ENCODE measurements around the gene SYT4.

- TF ChIP-seq, protein P1, sequence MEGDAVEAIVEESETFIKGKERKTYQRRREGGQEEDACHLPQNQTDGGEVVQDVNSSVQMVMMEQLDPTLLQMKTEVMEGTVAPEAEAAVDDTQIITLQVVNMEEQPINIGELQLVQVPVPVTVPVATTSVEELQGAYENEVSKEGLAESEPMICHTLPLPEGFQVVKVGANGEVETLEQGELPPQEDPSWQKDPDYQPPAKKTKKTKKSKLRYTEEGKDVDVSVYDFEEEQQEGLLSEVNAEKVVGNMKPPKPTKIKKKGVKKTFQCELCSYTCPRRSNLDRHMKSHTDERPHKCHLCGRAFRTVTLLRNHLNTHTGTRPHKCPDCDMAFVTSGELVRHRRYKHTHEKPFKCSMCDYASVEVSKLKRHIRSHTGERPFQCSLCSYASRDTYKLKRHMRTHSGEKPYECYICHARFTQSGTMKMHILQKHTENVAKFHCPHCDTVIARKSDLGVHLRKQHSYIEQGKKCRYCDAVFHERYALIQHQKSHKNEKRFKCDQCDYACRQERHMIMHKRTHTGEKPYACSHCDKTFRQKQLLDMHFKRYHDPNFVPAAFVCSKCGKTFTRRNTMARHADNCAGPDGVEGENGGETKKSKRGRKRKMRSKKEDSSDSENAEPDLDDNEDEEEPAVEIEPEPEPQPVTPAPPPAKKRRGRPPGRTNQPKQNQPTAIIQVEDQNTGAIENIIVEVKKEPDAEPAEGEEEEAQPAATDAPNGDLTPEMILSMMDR (conservative IDR thresholded peaks at IDR 0.05; ENCODE audit: low read length), result no peak
- TF ChIP-seq EZH2phosphoT487 (IDR thresholded peaks at IDR 0.05; ENCODE audit: borderline replicate concordance), result no peak
Observed at GRCh38 chr18:43274526-43274925, 2.8 kb downstream of the SYT4 start.
